ENCODE results near the gene ABLIM2.

The ABLIM2 gene

GRCh38 chr4:8070736-8071718, 87.6 kb downstream of the ABLIM2 start:
- TF ChIP-seq, protein P1, sequence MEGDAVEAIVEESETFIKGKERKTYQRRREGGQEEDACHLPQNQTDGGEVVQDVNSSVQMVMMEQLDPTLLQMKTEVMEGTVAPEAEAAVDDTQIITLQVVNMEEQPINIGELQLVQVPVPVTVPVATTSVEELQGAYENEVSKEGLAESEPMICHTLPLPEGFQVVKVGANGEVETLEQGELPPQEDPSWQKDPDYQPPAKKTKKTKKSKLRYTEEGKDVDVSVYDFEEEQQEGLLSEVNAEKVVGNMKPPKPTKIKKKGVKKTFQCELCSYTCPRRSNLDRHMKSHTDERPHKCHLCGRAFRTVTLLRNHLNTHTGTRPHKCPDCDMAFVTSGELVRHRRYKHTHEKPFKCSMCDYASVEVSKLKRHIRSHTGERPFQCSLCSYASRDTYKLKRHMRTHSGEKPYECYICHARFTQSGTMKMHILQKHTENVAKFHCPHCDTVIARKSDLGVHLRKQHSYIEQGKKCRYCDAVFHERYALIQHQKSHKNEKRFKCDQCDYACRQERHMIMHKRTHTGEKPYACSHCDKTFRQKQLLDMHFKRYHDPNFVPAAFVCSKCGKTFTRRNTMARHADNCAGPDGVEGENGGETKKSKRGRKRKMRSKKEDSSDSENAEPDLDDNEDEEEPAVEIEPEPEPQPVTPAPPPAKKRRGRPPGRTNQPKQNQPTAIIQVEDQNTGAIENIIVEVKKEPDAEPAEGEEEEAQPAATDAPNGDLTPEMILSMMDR (conservative IDR thresholded peaks at IDR 0.05; ENCODE audit: low read length), result no peak
- H3K4me3 ChIP-seq (ENCODE audit: low read length), result no peak overlapping the region
- no peak for DNase-seq (ENCODE audit: low read depth)

DNA sequence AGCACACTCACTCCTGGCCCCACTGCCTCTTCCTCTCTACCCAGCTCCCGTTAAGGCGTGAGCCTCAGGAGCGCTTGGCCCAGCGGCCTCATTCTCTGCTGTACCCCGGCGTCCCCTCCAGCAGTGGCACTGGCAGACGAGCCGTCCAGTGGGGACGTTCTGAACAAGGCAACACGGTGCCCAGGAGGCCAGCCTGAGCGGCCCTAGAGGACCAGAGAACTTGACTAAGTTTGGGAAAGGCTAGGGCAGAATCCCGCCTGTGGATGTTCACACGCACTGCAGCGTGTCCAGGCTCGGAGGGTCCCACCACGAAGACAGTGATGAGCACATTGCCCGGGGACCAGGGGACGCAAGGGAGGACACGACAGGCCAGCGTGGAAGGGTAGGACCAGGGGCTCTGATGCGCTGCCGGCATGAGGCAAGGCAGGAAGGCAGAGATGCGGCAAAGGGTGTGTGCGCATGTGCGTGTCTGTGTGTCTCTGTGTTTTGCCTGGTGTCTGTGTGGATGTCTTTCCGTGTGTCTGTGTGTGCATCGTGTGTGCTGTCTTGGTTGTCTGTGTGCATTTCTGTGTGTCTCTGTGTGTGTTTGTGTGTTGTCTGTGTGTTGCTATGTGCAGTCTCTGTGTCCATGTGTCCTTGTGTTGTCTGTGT, 89.4 kb downstream of the ABLIM2 start:
- no peak overlapping the region for H3K4me3 ChIP-seq (ENCODE audit: low read length)
- TF ChIP-seq, protein P1 (conservative IDR thresholded peaks at IDR 0.05; ENCODE audit: low read length), result no peak
- no peak for DNase-seq (ENCODE audit: low read depth)

DNA sequence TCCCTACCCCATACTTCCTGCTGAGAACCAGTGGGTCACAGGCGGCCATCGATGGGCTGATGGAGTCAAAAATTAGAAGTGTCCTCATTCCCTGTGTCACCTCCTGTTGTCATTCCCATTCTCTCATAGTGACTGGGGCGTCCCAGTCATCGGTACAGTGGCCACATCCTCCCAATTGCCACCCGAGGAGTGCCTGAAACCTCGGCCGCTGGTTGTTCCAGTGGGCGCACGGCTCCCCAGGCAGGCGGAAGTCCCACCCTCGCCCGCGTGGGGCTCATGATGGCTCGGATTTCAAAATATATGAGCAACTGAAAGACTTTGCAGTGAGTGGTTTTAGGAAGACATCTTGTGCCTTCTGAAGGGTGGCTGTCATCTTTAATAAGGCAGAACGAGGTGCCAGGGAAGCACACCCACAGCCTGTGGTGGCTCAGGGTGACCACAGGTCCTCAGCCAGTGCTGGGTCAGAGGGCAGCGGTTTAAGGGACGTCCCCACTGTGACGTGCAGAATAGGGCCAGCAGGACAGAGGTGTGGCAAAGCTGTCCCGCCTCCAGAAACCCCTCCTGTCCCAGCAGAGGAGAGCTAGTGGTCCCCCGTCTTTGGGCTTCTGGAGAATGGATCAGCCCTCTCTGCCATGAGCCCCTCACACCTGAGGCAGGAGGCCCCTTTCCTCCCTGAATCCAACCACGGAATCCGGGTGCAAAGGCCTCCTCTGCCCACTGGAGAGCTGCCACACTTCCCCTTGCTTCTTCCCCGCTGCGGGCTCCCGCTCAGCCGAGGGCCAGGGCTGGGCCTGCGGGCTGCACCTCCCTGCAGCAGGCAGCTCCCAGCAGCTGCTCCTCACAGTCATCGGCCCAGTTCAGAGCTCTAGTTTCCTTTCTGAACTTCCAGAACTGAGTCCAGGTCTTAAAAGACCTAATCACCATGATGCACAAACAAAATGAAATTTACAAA, 90.4 kb downstream of the ABLIM2 start:
- TF ChIP-seq, protein P1 (conservative IDR thresholded peaks at IDR 0.05; ENCODE audit: low read length), result no peak
- no peak overlapping the region for H3K4me3 ChIP-seq (ENCODE audit: low read length)
- DNase-seq (ENCODE audit: low read depth), result no peak

DNA sequence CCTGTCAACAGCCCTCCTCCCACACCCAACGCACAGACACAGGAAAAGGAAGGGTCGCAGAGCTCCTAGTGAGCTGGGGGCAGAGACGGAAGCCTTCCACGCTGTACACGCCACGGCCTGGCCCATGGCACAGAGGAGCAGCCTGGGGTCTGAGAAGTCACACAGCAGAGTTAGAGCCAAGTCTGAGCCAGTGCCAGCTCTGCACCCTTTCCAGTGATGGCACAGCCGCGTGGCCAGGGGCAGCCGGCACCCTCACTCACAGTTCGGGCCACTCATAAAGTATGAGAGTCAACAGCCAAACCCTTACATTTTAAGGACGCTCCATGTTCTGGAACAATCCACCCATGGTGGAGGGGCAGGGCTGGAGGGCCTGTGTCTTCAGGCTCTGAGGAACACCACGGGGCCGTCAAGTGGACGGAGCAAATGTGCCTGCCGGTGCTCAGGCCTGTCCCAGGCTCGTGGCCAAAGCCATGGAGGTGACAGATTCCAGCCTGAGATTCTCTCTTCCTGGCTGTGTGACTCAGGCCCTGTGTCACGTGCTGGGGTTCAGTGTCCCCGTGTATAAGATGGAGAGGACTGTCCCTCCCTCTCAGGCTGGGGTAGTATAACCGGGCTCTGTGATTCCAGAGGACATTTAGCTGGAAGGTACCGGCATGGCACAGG, 91.2 kb downstream of the ABLIM2 start:
- TF ChIP-seq, protein P1 (conservative IDR thresholded peaks at IDR 0.05; ENCODE audit: low read length), result no peak
- DNase-seq (ENCODE audit: low read depth), result no peak
- no peak overlapping the region for H3K4me3 ChIP-seq (ENCODE audit: low read length)

DNA sequence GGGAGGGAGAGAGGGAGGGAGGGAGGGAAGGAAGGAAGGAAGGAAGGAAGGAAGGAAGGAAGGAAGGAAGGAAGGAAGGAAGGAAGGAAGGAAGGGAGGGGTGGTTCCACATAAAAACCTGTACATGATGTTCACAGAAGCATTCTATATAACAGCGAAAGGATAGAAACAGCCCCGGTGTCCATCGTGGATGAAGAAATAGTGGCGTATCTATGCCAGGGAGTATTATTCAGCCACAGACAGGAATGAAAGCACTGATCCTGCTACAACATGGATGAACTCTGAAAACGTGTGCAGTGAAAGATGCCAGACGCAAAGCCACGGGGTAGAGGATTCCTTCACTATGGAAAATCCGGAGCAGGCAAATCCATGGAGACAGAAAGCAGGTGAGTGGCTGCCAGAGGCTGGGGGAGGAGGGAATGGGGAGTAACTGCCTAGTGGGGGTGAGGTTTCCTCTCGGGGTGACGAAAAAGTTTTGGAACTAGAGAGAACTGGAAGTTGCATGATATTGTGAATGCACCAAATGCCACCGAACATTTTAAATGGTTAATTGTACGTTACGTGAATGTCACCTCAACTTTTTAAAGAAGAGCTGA, 92.2 kb downstream of the ABLIM2 start:
- DNase-seq (ENCODE audit: low read depth), result no peak
- TF ChIP-seq, protein P1 (conservative IDR thresholded peaks at IDR 0.05; ENCODE audit: low read length), result no peak
- H3K4me3 ChIP-seq (ENCODE audit: low read length), result no peak overlapping the region

GRCh38 chr4:8063974-8064563, 94.5 kb downstream of the ABLIM2 start:
- no peak overlapping the region for H3K4me3 ChIP-seq (ENCODE audit: low read length)
- TF ChIP-seq, protein P1 (conservative IDR thresholded peaks at IDR 0.05; ENCODE audit: low read length), result no peak
- no peak for DNase-seq (ENCODE audit: low read depth)

Measured in AG10803 (cell line).